Measurements from ENCODE around the gene ADCY10. TPM values are rescaled to one million over a fixed set of nuclear protein-coding genes. Genes with fewer than 3 reads are reported as not detected.

ADCY10 gene
- total RNA-seq, 1 experiment from 2014 or later = 0.20 TPM

- Mint-ChIP-seq H3K27me3 (ENCODE audit: low read depth) (no peaks in the 10 kb centered on the region), H3K4me1 (peaks cover 18% of the 10 kb centered on the region in 2 experiments), H3K27ac (peak overlapping the region in 1 of 3 experiments; percentile 49; a peak in 2 of 7 replicates), H3K4me3 (no peak overlapping the region; a peak in 1 of 5 replicates), H3K9me3 (no peaks in the 10 kb centered on the region), H3K36me3 (ENCODE audit: insufficient read depth in 1 of 3, low read depth in 3 of 3) (no peaks in the 10 kb centered on the region)
- TF ChIP-seq CTCF (conservative IDR thresholded peaks at IDR 0.05) = no peak
- no peak overlapping the region for H2BK20ac ChIP-seq (ENCODE audit: low read depth, low read length, poor library complexity, severe bottlenecking)
- H3K27me3 ChIP-seq (ENCODE audit: insufficient read depth, low read length) = no peaks in the 10 kb centered on the region
- H3K56ac ChIP-seq (ENCODE audit: insufficient read length, low read depth, low read length) = no peak overlapping the region
- no peak overlapping the region for H3K14ac ChIP-seq (ENCODE audit: insufficient read depth, low read length)
- H2BK12ac ChIP-seq (ENCODE audit: insufficient read length, low read depth, low read length) = no peak overlapping the region
- DNase-seq = no peak
- peaks cover 4% of the 10 kb centered on the region; the same call in 1 of the 2 replicates for H3K4me1 ChIP-seq (ENCODE audit: insufficient read depth, low read length)
- H4K91ac ChIP-seq (ENCODE audit: insufficient read length, low read depth, low read length) = no peak overlapping the region
- no CpG with 5 or more reads among the region's 2 CpGs for WGBS (ENCODE audit: extremely low coverage, insufficient read length, low lambda C conversion rate)
- no peak overlapping the region for H3K27ac ChIP-seq (ENCODE audit: insufficient read length, low read depth, low read length)
- no peaks in the 10 kb centered on the region for H4K20me1 ChIP-seq (ENCODE audit: control insufficient read depth, insufficient read depth, insufficient read length)
- H2BK5ac ChIP-seq (ENCODE audit: insufficient read length, low read length) = no peak overlapping the region
- no peaks in the 10 kb centered on the region for H3K9me3 ChIP-seq (ENCODE audit: control insufficient read depth, low read depth, low read length)
- H2AK5ac ChIP-seq (ENCODE audit: insufficient read length, low read length) = no peak overlapping the region
- no peak overlapping the region for H2BK120ac ChIP-seq (ENCODE audit: low read depth, low read length, poor library complexity, severe bottlenecking)
- H3K9ac ChIP-seq (ENCODE audit: extremely low read depth, insufficient read length, low read length) = no peak overlapping the region
- H3K23ac ChIP-seq (ENCODE audit: insufficient read length, low read depth, low read length) = no peak overlapping the region
- no peak overlapping the region for H4K5ac ChIP-seq (ENCODE audit: insufficient read length, low read depth, low read length)
- no peak overlapping the region for H3T11ph ChIP-seq (ENCODE audit: low read length)
- H2BK15ac ChIP-seq (ENCODE audit: low read depth, low read length) = no peak overlapping the region
- no peaks in the 10 kb centered on the region for H3K23me2 ChIP-seq (ENCODE audit: insufficient read length, low read depth, low read length, poor library complexity, severe bottlenecking)
- no peak overlapping the region for H3K4ac ChIP-seq (ENCODE audit: low read depth, low read length)
- H2AFZ ChIP-seq (ENCODE audit: low read length) = no peak overlapping the region
- H3K18ac ChIP-seq (ENCODE audit: insufficient read length, low read depth, low read length) = no peak overlapping the region
- H3K79me2 ChIP-seq (ENCODE audit: insufficient read depth, low read length) = no peaks in the 10 kb centered on the region
- H3K79me1 ChIP-seq (ENCODE audit: insufficient read depth, low read depth, low read length, poor library complexity, severe bottlenecking) = no peaks in the 10 kb centered on the region
- no peak overlapping the region for H3K4me2 ChIP-seq (ENCODE audit: insufficient read depth, insufficient read length, low read length)
- H4K8ac ChIP-seq (replicated peaks; ENCODE audit: insufficient read length, low read depth, low read length) = no peak overlapping the region
These were observed 84.1 kb downstream of the ADCY10 start for GRCh38 chr1:167829868-167830267.

Measured in H9 (cell line).